ENCODE data around the gene COL15A1.

DNA sequence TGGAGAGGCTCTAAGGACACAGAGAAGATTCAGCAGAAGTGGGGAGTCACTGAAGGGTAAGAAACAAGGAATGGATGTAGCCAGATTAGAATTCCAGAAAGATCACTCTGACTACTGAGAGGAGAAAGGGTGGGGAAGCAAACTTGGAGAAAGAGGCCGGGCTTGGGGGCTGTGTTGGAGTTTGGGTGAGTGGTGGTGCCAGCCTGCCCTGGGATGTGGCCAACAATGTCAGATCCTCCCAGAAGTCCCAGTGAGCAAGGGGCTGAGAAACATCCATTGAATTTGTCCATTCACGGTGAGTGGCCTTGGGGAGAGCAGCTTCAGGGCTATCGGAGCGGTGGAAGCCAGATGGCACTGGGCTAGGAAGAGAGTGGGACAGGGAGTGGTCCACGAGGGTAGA is 60.4 kb downstream of the COL15A1 start:
- TF ChIP-seq, protein P1, sequence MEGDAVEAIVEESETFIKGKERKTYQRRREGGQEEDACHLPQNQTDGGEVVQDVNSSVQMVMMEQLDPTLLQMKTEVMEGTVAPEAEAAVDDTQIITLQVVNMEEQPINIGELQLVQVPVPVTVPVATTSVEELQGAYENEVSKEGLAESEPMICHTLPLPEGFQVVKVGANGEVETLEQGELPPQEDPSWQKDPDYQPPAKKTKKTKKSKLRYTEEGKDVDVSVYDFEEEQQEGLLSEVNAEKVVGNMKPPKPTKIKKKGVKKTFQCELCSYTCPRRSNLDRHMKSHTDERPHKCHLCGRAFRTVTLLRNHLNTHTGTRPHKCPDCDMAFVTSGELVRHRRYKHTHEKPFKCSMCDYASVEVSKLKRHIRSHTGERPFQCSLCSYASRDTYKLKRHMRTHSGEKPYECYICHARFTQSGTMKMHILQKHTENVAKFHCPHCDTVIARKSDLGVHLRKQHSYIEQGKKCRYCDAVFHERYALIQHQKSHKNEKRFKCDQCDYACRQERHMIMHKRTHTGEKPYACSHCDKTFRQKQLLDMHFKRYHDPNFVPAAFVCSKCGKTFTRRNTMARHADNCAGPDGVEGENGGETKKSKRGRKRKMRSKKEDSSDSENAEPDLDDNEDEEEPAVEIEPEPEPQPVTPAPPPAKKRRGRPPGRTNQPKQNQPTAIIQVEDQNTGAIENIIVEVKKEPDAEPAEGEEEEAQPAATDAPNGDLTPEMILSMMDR (conservative IDR thresholded peaks at IDR 0.05 in 1 of 2, IDR thresholded peaks at IDR 0.05 in 1 of 2; ENCODE audit: extremely low read depth in 1 of 2, insufficient read depth in 1 of 2, low read depth in 1 of 2, low read length in 2 of 2), result no peak
- no peak for TF ChIP-seq EZH2 (IDR thresholded peaks at IDR 0.05; ENCODE audit: borderline replicate concordance, low read length)
